SIG-M5 (cell line): ENCODE measurements around the gene GIPC2.
"Not testable (repeated sequence)": the region's sequence is repeated elsewhere in the genome, so short reads cannot be mapped to it uniquely, and the experiment has no call there.

Source experiments
- DNase-seq: peaks from one replicate; lab custom pipeline; 2025; lab: John Stamatoyannopoulos, UW

Gene GIPC2

GRCh38 chr1:78095593-78095992 is 49.8 kb downstream of the GIPC2 start:
- DNase-seq = no peak

GRCh38 chr1:78096017-78096416 is 50.3 kb downstream of the GIPC2 start:
- DNase-seq = no peak

GRCh38 chr1:78096976-78097375 is 51.2 kb downstream of the GIPC2 start:
- no peak for DNase-seq

- DNase-seq = no peak
Observed at GRCh38 chr1:78101051-78101450, 55.3 kb downstream of the GIPC2 start.

GRCh38 chr1:78101514-78101913 is 55.7 kb downstream of the GIPC2 start:
- no peak for DNase-seq

GRCh38 chr1:78102082-78102481 is 56.3 kb downstream of the GIPC2 start:
- DNase-seq = no peak

GRCh38 chr1:78102916-78103315 is 57.1 kb downstream of the GIPC2 start:
- no peak for DNase-seq

- DNase-seq = no peak
Observed at GRCh38 chr1:78104322-78104721, 58.6 kb downstream of the GIPC2 start.

GRCh38 chr1:78109659-78110058 is 63.9 kb downstream of the GIPC2 start:
- DNase-seq = not testable (repeated sequence)

GRCh38 chr1:78113156-78113916 is 67.6 kb downstream of the GIPC2 start:
- DNase-seq = no peak

GRCh38 chr1:78114034-78114956 is 68.5 kb downstream of the GIPC2 start:
- DNase-seq = no peak

GRCh38 chr1:78120485-78120884 is 74.7 kb downstream of the GIPC2 start:
- not testable (repeated sequence) for DNase-seq

GRCh38 chr1:78121710-78122109 is 75.9 kb downstream of the GIPC2 start:
- DNase-seq = no peak

GRCh38 chr1:78122389-78122788 is 76.6 kb downstream of the GIPC2 start:
- DNase-seq = no peak

GRCh38 chr1:78126506-78126905 is 80.7 kb downstream of the GIPC2 start:
- DNase-seq = no peak

GRCh38 chr1:78132174-78132947 is 86.6 kb downstream of the GIPC2 start:
- no peak for DNase-seq

- DNase-seq = no peak
Observed at GRCh38 chr1:78132948-78133322, 87.2 kb downstream of the GIPC2 start.

- no peak for DNase-seq
Observed at GRCh38 chr1:78136680-78137079, 90.9 kb downstream of the GIPC2 start.

- no peak for DNase-seq
Observed at GRCh38 chr1:78141531-78142231, 95.9 kb downstream of the GIPC2 start.

GRCh38 chr1:78142736-78143135 is 97.0 kb downstream of the GIPC2 start:
- no peak for DNase-seq

- DNase-seq = no peak
Observed at GRCh38 chr1:78143152-78143551, 97.4 kb downstream of the GIPC2 start.

- no peak for DNase-seq
Observed at GRCh38 chr1:78143673-78144072, 97.9 kb downstream of the GIPC2 start.
